ENCODE results near the gene EFCAB14.

DNA sequence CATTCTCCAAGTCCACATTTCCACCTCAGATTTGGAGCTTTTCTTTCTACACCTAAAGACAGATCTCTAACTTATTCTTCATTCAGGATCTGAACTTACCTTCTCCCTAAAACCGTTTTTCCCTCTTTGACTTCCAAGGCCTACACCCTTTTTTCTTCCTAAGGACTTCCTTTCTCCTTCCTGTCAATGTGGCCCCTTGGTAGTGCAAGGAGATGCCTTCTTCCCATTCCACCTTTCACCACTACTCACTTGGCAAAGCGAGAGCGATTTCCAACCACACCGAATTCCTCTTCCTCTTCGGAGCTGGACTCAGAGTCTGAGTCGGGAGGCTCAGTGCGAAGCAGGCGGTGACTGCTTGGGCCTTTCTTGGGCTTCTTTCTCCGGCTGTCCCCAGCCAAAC, 1.3 kb downstream of the EFCAB14 start:
- TF ChIP-seq NFRKB (IDR thresholded peaks at IDR 0.05) (no peak), SUZ12 (IDR thresholded peaks at IDR 0.05) (no peak), BHLHE40 (IDR thresholded peaks at IDR 0.05; ENCODE audit: borderline replicate concordance) (no peak)
